Measurements from ENCODE around the gene PLXNA4.

PLXNA4 gene

GRCh38 chr7:132404261-132404660 lies 172.0 kb downstream of the PLXNA4 start:
- no peak overlapping the region for H3K27ac ChIP-seq (ENCODE audit: low read depth, low read length)
- TF ChIP-seq CTCF (IDR thresholded peaks at IDR 0.05; ENCODE audit: insufficient read depth, low read length, poor library complexity, severe bottlenecking), result no peak
- TF ChIP-seq EZH2phosphoT487 (conservative IDR thresholded peaks at IDR 0.05; ENCODE audit: low read length), result no peak

GRCh38 chr7:132403465-132404110 lies 172.7 kb downstream of the PLXNA4 start:
- Histone ChIP-seq H3K36me3 (ENCODE audit: low read length) (no peaks in the 10 kb centered on the region), H2AFZ (ENCODE audit: low read depth, low read length, severe bottlenecking) (no peak overlapping the region), H3K79me2 (ENCODE audit: insufficient read depth, low read length) (no peaks in the 10 kb centered on the region), H3K4me2 (ENCODE audit: low read depth, low read length, poor library complexity, severe bottlenecking) (no peak overlapping the region), H4K20me1 (ENCODE audit: low read depth, low read length) (no peaks in the 10 kb centered on the region), H3K9me3 (ENCODE audit: insufficient read depth, low read length) (no peaks in the 10 kb centered on the region), H3K9me2 (replicated peaks; ENCODE audit: insufficient read depth, low read length) (no peaks in the 10 kb centered on the region), H3K27ac (ENCODE audit: low read depth, low read length) (no peak overlapping the region), H3F3A (ENCODE audit: insufficient read depth) (no peaks in the 10 kb centered on the region), H3K4me3 (ENCODE audit: insufficient read depth, low read length, poor library complexity, severe bottlenecking) (no peak overlapping the region), H3K27me3 (ENCODE audit: low read length) (no peaks in the 10 kb centered on the region), H3K9ac (ENCODE audit: low read length) (no peak overlapping the region)
- TF ChIP-seq CTCF (IDR thresholded peaks at IDR 0.05; ENCODE audit: insufficient read depth, low read length, poor library complexity, severe bottlenecking) (no peak), EZH2phosphoT487 (conservative IDR thresholded peaks at IDR 0.05; ENCODE audit: low read length) (no peak)

More at GRCh38 chr7:132404261-132404660, 172.0 kb downstream of the PLXNA4 start:
- Histone ChIP-seq H3K27me3 (ENCODE audit: low read length) (no peaks in the 10 kb centered on the region), H3K36me3 (ENCODE audit: low read length) (no peaks in the 10 kb centered on the region), H3K9ac (ENCODE audit: low read length) (no peak overlapping the region), H4K20me1 (ENCODE audit: low read depth, low read length) (no peaks in the 10 kb centered on the region), H3K4me3 (ENCODE audit: insufficient read depth, low read length, poor library complexity, severe bottlenecking) (no peak overlapping the region), H3K9me3 (ENCODE audit: insufficient read depth, low read length) (no peaks in the 10 kb centered on the region), H3K79me2 (ENCODE audit: insufficient read depth, low read length) (no peaks in the 10 kb centered on the region), H3F3A (ENCODE audit: insufficient read depth) (no peaks in the 10 kb centered on the region), H3K4me2 (ENCODE audit: low read depth, low read length, poor library complexity, severe bottlenecking) (no peak overlapping the region), H2AFZ (ENCODE audit: low read depth, low read length, severe bottlenecking) (no peak overlapping the region), H3K9me2 (replicated peaks; ENCODE audit: insufficient read depth, low read length) (no peaks in the 10 kb centered on the region)

GRCh38 chr7:132402751-132403245 lies 173.5 kb downstream of the PLXNA4 start:
- Histone ChIP-seq H2AFZ (ENCODE audit: low read depth, low read length, severe bottlenecking) (no peak overlapping the region), H3F3A (ENCODE audit: insufficient read depth) (no peaks in the 10 kb centered on the region), H3K79me2 (ENCODE audit: insufficient read depth, low read length) (no peaks in the 10 kb centered on the region), H3K9me3 (ENCODE audit: insufficient read depth, low read length) (no peaks in the 10 kb centered on the region), H3K4me3 (ENCODE audit: insufficient read depth, low read length, poor library complexity, severe bottlenecking) (no peak overlapping the region), H3K27me3 (ENCODE audit: low read length) (no peaks in the 10 kb centered on the region), H3K4me2 (ENCODE audit: low read depth, low read length, poor library complexity, severe bottlenecking) (no peak overlapping the region), H3K27ac (ENCODE audit: low read depth, low read length) (no peak overlapping the region), H3K9me2 (replicated peaks; ENCODE audit: insufficient read depth, low read length) (no peaks in the 10 kb centered on the region), H4K20me1 (ENCODE audit: low read depth, low read length) (no peaks in the 10 kb centered on the region), H3K36me3 (ENCODE audit: low read length) (no peaks in the 10 kb centered on the region), H3K9ac (ENCODE audit: low read length) (no peak overlapping the region)
- TF ChIP-seq CTCF (IDR thresholded peaks at IDR 0.05; ENCODE audit: insufficient read depth, low read length, poor library complexity, severe bottlenecking) (no peak), EZH2phosphoT487 (conservative IDR thresholded peaks at IDR 0.05; ENCODE audit: low read length) (no peak)
